ENCODE data around the gene RPL27. TPM values are rescaled to one million over a fixed set of nuclear protein-coding genes. Genes with fewer than 3 reads are reported as not detected.

The RPL27 gene
- total RNA-seq = 1,000 to 10,000 TPM; 1,150 to 3,519 (median 1,958) TPM

DNA sequence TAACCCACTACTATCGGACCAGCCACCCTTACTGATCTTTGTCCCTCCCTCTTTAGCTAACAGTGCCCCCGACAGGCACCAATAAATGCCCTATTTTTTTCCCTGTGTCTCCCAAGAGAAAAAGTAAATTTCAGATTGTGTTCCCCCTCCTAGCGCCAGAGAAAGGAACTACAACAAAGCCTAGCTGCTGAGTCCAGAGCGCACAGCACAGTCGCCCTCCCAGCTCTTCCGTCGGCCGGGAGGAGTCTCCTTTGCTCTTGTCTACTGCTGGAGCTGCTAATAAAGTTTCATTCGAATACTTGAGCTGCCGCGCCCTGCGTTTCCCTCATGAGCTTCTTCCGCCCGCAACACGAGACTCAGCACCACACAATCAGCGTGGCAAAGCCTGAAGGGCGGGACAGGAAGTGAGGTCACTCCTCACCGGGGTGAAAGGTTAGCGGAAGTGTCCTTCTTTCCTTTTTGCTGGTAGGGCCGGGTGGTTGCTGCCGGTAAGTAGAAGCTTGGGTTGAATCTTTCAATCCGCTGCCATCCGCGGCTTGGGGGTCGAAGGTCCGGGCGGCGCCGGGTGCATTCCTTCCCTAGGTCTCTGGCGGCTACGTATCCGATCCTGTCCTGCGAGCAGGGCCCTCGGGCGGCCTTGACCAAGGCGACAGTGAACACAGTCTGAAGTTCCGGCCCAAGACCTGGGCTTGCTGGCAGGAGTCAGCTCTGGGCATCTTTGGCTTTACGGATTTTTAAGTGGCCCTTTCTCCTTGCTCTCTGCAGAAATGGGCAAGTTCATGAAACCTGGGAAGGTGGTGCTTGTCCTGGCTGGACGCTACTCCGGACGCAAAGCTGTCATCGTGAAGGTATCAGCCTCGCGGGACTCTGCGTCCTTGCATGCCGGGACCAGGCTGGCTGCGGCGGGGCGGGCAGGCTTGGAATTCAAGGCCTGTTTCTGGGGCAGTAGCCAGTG lies at the start of gene RPL27:
Gene RPL27 (plus strand): TSS at position 436 of the 955 bp plus-strand sequence. CDS start 332 bp downstream, at position 768.
- Histone ChIP-seq H3K27me3 (no peaks in the 10 kb centered on the region), H3K9me3 (no peaks in the 10 kb centered on the region), H3K36me3 (no peaks in the 10 kb centered on the region), H3K27ac (peak within 1 kb of the TSS; percentile 95 to 97), H3K4me1 (peaks cover 0 to 8% of the 10 kb centered on the region in 2 donors), H3K4me3 (peak within 1 kb of the TSS; percentile 78 to 91 (median 80))
- peak; percentile 80 for TF ChIP-seq POLR2A (IDR thresholded peaks at IDR 0.05)
- TF ChIP-seq, protein P1, sequence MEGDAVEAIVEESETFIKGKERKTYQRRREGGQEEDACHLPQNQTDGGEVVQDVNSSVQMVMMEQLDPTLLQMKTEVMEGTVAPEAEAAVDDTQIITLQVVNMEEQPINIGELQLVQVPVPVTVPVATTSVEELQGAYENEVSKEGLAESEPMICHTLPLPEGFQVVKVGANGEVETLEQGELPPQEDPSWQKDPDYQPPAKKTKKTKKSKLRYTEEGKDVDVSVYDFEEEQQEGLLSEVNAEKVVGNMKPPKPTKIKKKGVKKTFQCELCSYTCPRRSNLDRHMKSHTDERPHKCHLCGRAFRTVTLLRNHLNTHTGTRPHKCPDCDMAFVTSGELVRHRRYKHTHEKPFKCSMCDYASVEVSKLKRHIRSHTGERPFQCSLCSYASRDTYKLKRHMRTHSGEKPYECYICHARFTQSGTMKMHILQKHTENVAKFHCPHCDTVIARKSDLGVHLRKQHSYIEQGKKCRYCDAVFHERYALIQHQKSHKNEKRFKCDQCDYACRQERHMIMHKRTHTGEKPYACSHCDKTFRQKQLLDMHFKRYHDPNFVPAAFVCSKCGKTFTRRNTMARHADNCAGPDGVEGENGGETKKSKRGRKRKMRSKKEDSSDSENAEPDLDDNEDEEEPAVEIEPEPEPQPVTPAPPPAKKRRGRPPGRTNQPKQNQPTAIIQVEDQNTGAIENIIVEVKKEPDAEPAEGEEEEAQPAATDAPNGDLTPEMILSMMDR (IDR thresholded peaks at IDR 0.05) = peak; percentile 95 to 97 (median 96)
- TF ChIP-seq POLR2AphosphoS5 (IDR thresholded peaks at IDR 0.05) = peak; percentile 97 to 99 (median 98)
- peak; percentile 97 to 99 for DNase-seq (ENCODE audit: low spot score in 2 of 2)
- intact Hi-C loops (cut with DNase I; ENCODE audit: low total_unique reads) = no loop called here

GRCh38 chr17:42950044-42950783 lies 48.0 kb upstream of the RPL27 start:
- DNase-seq (ENCODE audit: low spot score in 2 of 2) = no peak
- Histone ChIP-seq H3K9me3 (no peaks in the 10 kb centered on the region), H3K27me3 (no peaks in the 10 kb centered on the region), H3K36me3 (peaks cover 12% of the 10 kb centered on the region), H3K4me3 (no peak overlapping the region), H3K27ac (no peak overlapping the region), H3K4me1 (no peaks in the 10 kb centered on the region)
- intact Hi-C loops (cut with DNase I; ENCODE audit: low total_unique reads) = no loop called here
- TF ChIP-seq POLR2A (IDR thresholded peaks at IDR 0.05) = no peak
- no peak for TF ChIP-seq POLR2AphosphoS5 (IDR thresholded peaks at IDR 0.05)
- TF ChIP-seq, protein P1 (IDR thresholded peaks at IDR 0.05) = no peak

- Histone ChIP-seq H3K27ac (no peak overlapping the region), H3K27me3 (no peaks in the 10 kb centered on the region), H3K4me1 (no peaks in the 10 kb centered on the region), H3K9me3 (no peaks in the 10 kb centered on the region), H3K36me3 (peaks cover 12% of the 10 kb centered on the region), H3K4me3 (no peak overlapping the region)
- intact Hi-C loops (cut with DNase I; ENCODE audit: low total_unique reads) = no loop called here
- TF ChIP-seq POLR2A (IDR thresholded peaks at IDR 0.05) (no peak), POLR2AphosphoS5 (IDR thresholded peaks at IDR 0.05) (no peak)
- TF ChIP-seq, protein P1 (IDR thresholded peaks at IDR 0.05) = no peak
- no peak for DNase-seq (ENCODE audit: low spot score in 2 of 2)
Measured at GRCh38 chr17:42953669-42954068, 44.5 kb upstream of the RPL27 start.

GRCh38 chr17:42964161-42964932 lies 33.9 kb upstream of the RPL27 start, which contains the start of gene AARSD1:
Gene AARSD1 (minus strand): TSS chr17:42964454. CDS start chr17:42964440, 14 bp downstream.
- Histone ChIP-seq H3K27ac (peak within 1 kb of the TSS; percentile 82 to 90), H3K36me3 (no peaks in the 10 kb centered on the region), H3K27me3 (no peaks in the 10 kb centered on the region), H3K4me3 (peak within 1 kb of the TSS; percentile 60 to 79 (median 71)), H3K4me1 (peaks cover 0 to 6% of the 10 kb centered on the region in 2 donors), H3K9me3 (no peaks in the 10 kb centered on the region)
- intact Hi-C loops (cut with DNase I; ENCODE audit: low total_unique reads) = no loop called here
- peak; percentile 62 for TF ChIP-seq POLR2A (IDR thresholded peaks at IDR 0.05)
- TF ChIP-seq, protein P1 (IDR thresholded peaks at IDR 0.05) = no peak
- peak; percentile 84 to 94 (median 91) for TF ChIP-seq POLR2AphosphoS5 (IDR thresholded peaks at IDR 0.05)
- peak; percentile 87 to 90 for DNase-seq (ENCODE audit: low spot score in 2 of 2)

All from breast epithelium (tissue), 4 donors.